ENCODE results near the gene SLC39A5. TPM values are rescaled to one million over a fixed set of nuclear protein-coding genes. Genes with fewer than 3 reads are reported as not detected.

SLC39A5 gene
- total and polyA plus RNA-seq, 2 of the 13 experiments (the other 11 are each of a cell fraction or from before 2014, with no cell fraction given), result 59.7 to 101 TPM

GRCh38 chr12:56258068-56258819 lies 28.4 kb downstream of the SLC39A5 start, which contains the start of gene ANKRD52 (continued):
- peak; percentile 26; the same call in 1 of the 2 replicates for TF ChIP-seq MAZ (IDR thresholded peaks at IDR 0.05; ENCODE audit: borderline replicate concordance, low read depth, low read length)
- peak; percentile 92 for TF ChIP-seq MAZ (CRISPR knock-in tag; IDR thresholded peaks at IDR 0.05; ENCODE audit: low read depth)
- no peak for TF ChIP-seq RFX5 (IDR thresholded peaks at IDR 0.05; ENCODE audit: low read depth, low read length)
- TF ChIP-seq ZNF589 (CRISPR knock-in tag; conservative IDR thresholded peaks at IDR 0.05), result no peak
- no peak for TF ChIP-seq KMT2B (CRISPR knock-in tag; IDR thresholded peaks at IDR 0.05)
- no peak for TF ChIP-seq MAFG (CRISPR knock-in tag; IDR thresholded peaks at IDR 0.05)
- TF ChIP-seq KIAA2018 (CRISPR knock-in tag; IDR thresholded peaks at IDR 0.05; ENCODE audit: borderline replicate concordance), result no peak
- peak; percentile 14; the same call in 1 of the 2 replicates for TF ChIP-seq SP5 (CRISPR knock-in tag; IDR thresholded peaks at IDR 0.05; ENCODE audit: borderline replicate concordance, low read depth)
- 0 out of 2 replicates have a peak, but pooled peaks have one; percentile 52 for TF ChIP-seq HOXA5 (CRISPR knock-in tag; IDR thresholded peaks at IDR 0.05)
- no peak for TF ChIP-seq SMARCE1 (IDR thresholded peaks at IDR 0.05; ENCODE audit: borderline replicate concordance)
- no peak for TF ChIP-seq ARHGAP35 (CRISPR knock-in tag; IDR thresholded peaks at IDR 0.05; ENCODE audit: borderline replicate concordance)
- TF ChIP-seq HOXA9 (CRISPR knock-in tag; IDR thresholded peaks at IDR 0.05; ENCODE audit: borderline replicate concordance), result peak; percentile 80
- TF ChIP-seq ZFP82 (CRISPR knock-in tag; IDR thresholded peaks at IDR 0.05; ENCODE audit: borderline replicate concordance), result peak; percentile 80; the same call in 1 of the 2 replicates
- TF ChIP-seq, protein P1, sequence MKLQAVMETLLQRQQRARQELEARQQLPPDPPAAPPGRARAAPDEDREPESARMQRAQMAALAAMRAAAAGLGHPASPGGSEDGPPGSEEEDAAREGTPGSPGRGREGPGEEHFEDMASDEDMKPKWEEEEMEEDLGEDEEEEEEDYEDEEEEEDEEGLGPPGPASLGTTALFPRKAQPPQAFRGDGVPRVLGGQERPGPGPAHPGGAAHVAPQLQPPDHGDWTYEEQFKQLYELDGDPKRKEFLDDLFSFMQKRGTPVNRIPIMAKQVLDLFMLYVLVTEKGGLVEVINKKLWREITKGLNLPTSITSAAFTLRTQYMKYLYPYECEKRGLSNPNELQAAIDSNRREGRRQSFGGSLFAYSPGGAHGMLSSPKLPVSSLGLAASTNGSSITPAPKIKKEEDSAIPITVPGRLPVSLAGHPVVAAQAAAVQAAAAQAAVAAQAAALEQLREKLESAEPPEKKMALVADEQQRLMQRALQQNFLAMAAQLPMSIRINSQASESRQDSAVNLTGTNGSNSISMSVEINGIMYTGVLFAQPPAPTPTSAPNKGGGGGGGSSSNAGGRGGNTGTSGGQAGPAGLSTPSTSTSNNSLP (IDR thresholded peaks at IDR 0.05; ENCODE audit: low read depth, low read length), result no peak
- no peak for TF ChIP-seq NPAS2 (CRISPR knock-in tag; IDR thresholded peaks at IDR 0.05; ENCODE audit: borderline replicate concordance)
- TF ChIP-seq ZNF205 (CRISPR knock-in tag; IDR thresholded peaks at IDR 0.05), result no peak
- TF ChIP-seq PHF8 (CRISPR knock-in tag; IDR thresholded peaks at IDR 0.05), result peak; percentile 98
- no peak for TF ChIP-seq ZNF550 (CRISPR knock-in tag; IDR thresholded peaks at IDR 0.05; ENCODE audit: borderline replicate concordance)
- no peak for TF ChIP-seq ZBTB25 (CRISPR knock-in tag; IDR thresholded peaks at IDR 0.05)

Data from HepG2 (cell line).